Panc1 (cell line): ENCODE data around the gene PBX2. TPM values are rescaled to one million over a fixed set of nuclear protein-coding genes. Genes with fewer than 3 reads are reported as not detected.

ENCODE experiments used
- ATAC-seq: fragments of 200-7000 bp; cut with Tn5 transposase; 2 replicates; pipeline ENCODE4 v1.9.1; 2020; ENCODE audit warnings: mild to moderate bottlenecking, moderate library complexity
- BruUV-seq: library from RNA; stranded (reverse); fragments of 400-500 nt; replicated peaks from 2 replicates; lab custom pipeline; 2021; lab: Mats Ljungman, UMichigan
- CTCF ChIA-PET: fragments of 300-600 bp; sonication (Branson Sonifier 250); formaldehyde crosslinking; loops from one replicate; lab custom pipeline; 2022; ENCODE audit warnings: antibody characterized with exemption; lab: Charles Lee
- POLR2A ChIA-PET: fragments of 300-600 bp; sonication (Branson Sonifier 250); formaldehyde crosslinking; loops from one replicate; lab custom pipeline; 2022; ENCODE audit warnings: antibody characterized with exemption; lab: Charles Lee
- DNase-seq: peaks from one replicate; pipeline ENCODE4 v3.0.0-alpha.2; 2010; ENCODE audit warnings: low read depth, low spot score
- H3K27ac ChIP-seq: 2 replicates; pipeline ENCODE4 v1.5.1; 2011; ENCODE audit warnings: mild to moderate bottlenecking, low read length, inconsistent platforms
- H3K27me3 ChIP-seq: fragments of 200-500 bp; sonication (Bioruptor generic); 2 replicates; pipeline ENCODE4 v1.6.0; 2014; ENCODE audit warnings: low read length, inconsistent platforms; ENCODE audit not compliant: control insufficient read depth, insufficient read depth
- H3K36me3 ChIP-seq: fragments of 200-500 bp; sonication (Bioruptor generic); 2 replicates; pipeline ENCODE4 v1.5.1; 2014; ENCODE audit warnings: inconsistent platforms, mild to moderate bottlenecking, low read length, moderate library complexity; ENCODE audit not compliant: control insufficient read depth, insufficient read depth
- H3K4me1 ChIP-seq: 2 replicates; pipeline ENCODE4 v1.5.1; 2011; ENCODE audit warnings: inconsistent platforms, mild to moderate bottlenecking, low read length, moderate library complexity; ENCODE audit not compliant: control insufficient read depth, insufficient read depth
- H3K4me3 ChIP-seq, 2 experiments: 2 replicates each; pipeline ENCODE4 v1.5.1; 2011 to 2012; ENCODE audit warnings: low read depth in 2 of 2, low read length in 2 of 2, mild to moderate bottlenecking in 2 of 2, inconsistent platforms in 1 of 2, moderate library complexity in 1 of 2
- H3K9me3 ChIP-seq: fragments of 200-500 bp; sonication (Bioruptor generic); 2 replicates; pipeline ENCODE4 v1.5.1; 2014; ENCODE audit warnings: low read depth, mild to moderate bottlenecking, inconsistent platforms, low read length, moderate library complexity; ENCODE audit not compliant: control insufficient read depth, insufficient read depth
- CTCF ChIP-seq: fragments of 450-650 bp; IDR thresholded peaks from 2 replicates; pipeline ENCODE4 v1.5.1; 2017; ENCODE audit warnings: mild to moderate bottlenecking
- POLR2AphosphoS5 ChIP-seq: IDR thresholded peaks from 2 replicates; pipeline ENCODE4 v1.6.1; 2012; ENCODE audit warnings: mild to moderate bottlenecking, low read depth, low read length, moderate library complexity
- SIN3A ChIP-seq: IDR thresholded peaks from 2 replicates; pipeline ENCODE4 v1.6.1; 2012; ENCODE audit warnings: low read depth, mild to moderate bottlenecking, low read length, moderate library complexity, borderline replicate concordance; ENCODE audit not compliant: insufficient read depth
- TCF7L2 ChIP-seq: IDR thresholded peaks from 2 replicates; pipeline ENCODE4 v1.6.1; 2011; ENCODE audit warnings: mild to moderate bottlenecking, low read depth, low read length, inconsistent platforms
- in situ Hi-C: cut with HindIII; loops from 2 replicates; pipeline ENCODE4 v1.10.0; 2016; ENCODE audit warnings: low sequenced_read_pairs, low pct_unique_long_range_greater_than_20kb
- intact Hi-C: fragments of 100-400 bp; cut with micrococcal nuclease; formaldehyde crosslinking; loops from one replicate; pipeline ENCODE4 v1.10.0; 2022; ENCODE audit not compliant: unreplicated experiment
- total RNA-seq: library from RNA; stranded (reverse); gene quantifications from one replicate; pipeline ENCODE4 v1.2.1, GENCODE V29; 2021; ENCODE audit not compliant: unreplicated experiment
- TF ChIP-seq, protein P1 (sequence below), 2 experiments: IDR thresholded peaks; 2 replicates each; pipeline ENCODE4 v1.6.1; 2011 to 2012; ENCODE audit warnings: low read depth in 2 of 2, control low read depth in 1 of 2, low read length in 1 of 2, mild to moderate bottlenecking in 1 of 2, moderate library complexity in 1 of 2; ENCODE audit not compliant: insufficient read depth in 1 of 2

The PBX2 gene
- total RNA-seq, 1 experiment from 2014 or later = 76.2 TPM

GRCh38 chr6:32168350-32168749, 21.7 kb downstream of the PBX2 start:
- Histone ChIP-seq H3K4me3 (no peak overlapping the region), H3K36me3 (0 out of 2 replicates have a peak, but pooled peaks cover 2% of the 10 kb centered on the region), H3K9me3 (no peaks in the 10 kb centered on the region), H3K4me1 (peaks cover 6% of the 10 kb centered on the region; the same call in 1 of the 2 replicates), H3K27me3 (no peaks in the 10 kb centered on the region), H3K27ac (no peak overlapping the region)
- ChIA-PET POLR2A (no interaction called here), CTCF (no interaction called here)
- TF ChIP-seq, protein P1, sequence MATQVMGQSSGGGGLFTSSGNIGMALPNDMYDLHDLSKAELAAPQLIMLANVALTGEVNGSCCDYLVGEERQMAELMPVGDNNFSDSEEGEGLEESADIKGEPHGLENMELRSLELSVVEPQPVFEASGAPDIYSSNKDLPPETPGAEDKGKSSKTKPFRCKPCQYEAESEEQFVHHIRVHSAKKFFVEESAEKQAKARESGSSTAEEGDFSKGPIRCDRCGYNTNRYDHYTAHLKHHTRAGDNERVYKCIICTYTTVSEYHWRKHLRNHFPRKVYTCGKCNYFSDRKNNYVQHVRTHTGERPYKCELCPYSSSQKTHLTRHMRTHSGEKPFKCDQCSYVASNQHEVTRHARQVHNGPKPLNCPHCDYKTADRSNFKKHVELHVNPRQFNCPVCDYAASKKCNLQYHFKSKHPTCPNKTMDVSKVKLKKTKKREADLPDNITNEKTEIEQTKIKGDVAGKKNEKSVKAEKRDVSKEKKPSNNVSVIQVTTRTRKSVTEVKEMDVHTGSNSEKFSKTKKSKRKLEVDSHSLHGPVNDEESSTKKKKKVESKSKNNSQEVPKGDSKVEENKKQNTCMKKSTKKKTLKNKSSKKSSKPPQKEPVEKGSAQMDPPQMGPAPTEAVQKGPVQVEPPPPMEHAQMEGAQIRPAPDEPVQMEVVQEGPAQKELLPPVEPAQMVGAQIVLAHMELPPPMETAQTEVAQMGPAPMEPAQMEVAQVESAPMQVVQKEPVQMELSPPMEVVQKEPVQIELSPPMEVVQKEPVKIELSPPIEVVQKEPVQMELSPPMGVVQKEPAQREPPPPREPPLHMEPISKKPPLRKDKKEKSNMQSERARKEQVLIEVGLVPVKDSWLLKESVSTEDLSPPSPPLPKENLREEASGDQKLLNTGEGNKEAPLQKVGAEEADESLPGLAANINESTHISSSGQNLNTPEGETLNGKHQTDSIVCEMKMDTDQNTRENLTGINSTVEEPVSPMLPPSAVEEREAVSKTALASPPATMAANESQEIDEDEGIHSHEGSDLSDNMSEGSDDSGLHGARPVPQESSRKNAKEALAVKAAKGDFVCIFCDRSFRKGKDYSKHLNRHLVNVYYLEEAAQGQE (IDR thresholded peaks at IDR 0.05; ENCODE audit: insufficient read depth in 1 of 2, low read depth in 2 of 2, low read length in 1 of 2) = no peak
- no peak for TF ChIP-seq POLR2AphosphoS5
- TF ChIP-seq SIN3A = no peak
- no peak for TF ChIP-seq TCF7L2
- TF ChIP-seq CTCF = no peak
- ATAC-seq (no peak), DNase-seq (no peak)
- TSS peak; percentile 70 for BruUV-seq
- intact Hi-C loops = no loop called here
- in situ Hi-C loops = no loop called here

- intact Hi-C loops (no loop called here), in situ Hi-C loops (no loop called here)
- H3K9me3 ChIP-seq = no peaks in the 10 kb centered on the region
- 0 out of 2 replicates have a peak, but pooled peaks cover 2% of the 10 kb centered on the region for H3K36me3 ChIP-seq
- DNase-seq (no peak), ATAC-seq (no peak)
- TF ChIP-seq CTCF = no peak
- peaks cover under 1% of the 10 kb centered on the region; the same call in 1 of the 2 replicates for H3K4me1 ChIP-seq
- no peak overlapping the region for H3K27ac ChIP-seq
- ChIA-PET POLR2A (no interaction called here), CTCF (no interaction called here)
- H3K27me3 ChIP-seq = no peaks in the 10 kb centered on the region
- BruUV-seq = no TSS peak
- no peak overlapping the region for H3K4me3 ChIP-seq
Observed at GRCh38 chr6:32167761-32168262, 22.2 kb downstream of the PBX2 start.
